Vagina (tissue), 2 donors: ENCODE data around the gene ADAMTSL3.

Source experiments
- POLR2A ChIP-seq, 2 donors: fragments of 450-650 bp; IDR thresholded peaks; one replicate each; pipeline ENCODE4 v1.6.1; 2017; ENCODE audit warnings: antibody characterized with exemption in 2 of 2, mild to moderate bottlenecking in 2 of 2, moderate library complexity in 2 of 2
- POLR2AphosphoS5 ChIP-seq, 2 donors: sonication (generic); formaldehyde crosslinking; IDR thresholded peaks; one replicate each; pipeline ENCODE4 v1.9.0; 2017; ENCODE audit warnings: antibody characterized with exemption in 2 of 2, mild to moderate bottlenecking in 2 of 2, low read depth in 1 of 2; ENCODE audit not compliant: insufficient read depth in 1 of 2
- TF ChIP-seq, protein P1 (sequence below), 3 experiments: fragments of 450-650 bp in 2 of 3; fragments of 200-600 bp in 1 of 3; sonication (generic) in 1 of 3; IDR thresholded peaks; one replicate each; pipeline ENCODE4 v1.5.1; 2017 to 2019; ENCODE audit warnings: antibody characterized with exemption in 3 of 3, mild to moderate bottlenecking in 2 of 3, moderate library complexity in 2 of 3

DNA sequence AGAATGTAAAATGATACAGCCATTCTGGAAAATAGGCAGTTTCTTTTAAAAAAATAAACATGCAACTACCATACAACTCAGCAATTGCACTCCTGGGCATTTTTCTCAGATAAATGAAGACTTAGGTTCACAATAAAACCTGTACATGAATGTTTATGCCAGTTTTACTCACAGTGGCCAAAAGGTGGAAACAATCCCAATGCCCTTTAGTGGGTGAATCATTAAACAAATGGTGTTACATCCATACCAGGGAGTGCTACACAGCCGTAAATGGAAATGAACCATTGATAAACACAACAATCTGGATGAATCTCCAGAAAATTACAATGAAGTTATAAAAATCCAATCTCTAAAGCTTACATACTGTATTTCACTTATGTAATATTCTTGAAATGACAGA, 140.3 kb downstream of the ADAMTSL3 start:
- TF ChIP-seq, protein P1, sequence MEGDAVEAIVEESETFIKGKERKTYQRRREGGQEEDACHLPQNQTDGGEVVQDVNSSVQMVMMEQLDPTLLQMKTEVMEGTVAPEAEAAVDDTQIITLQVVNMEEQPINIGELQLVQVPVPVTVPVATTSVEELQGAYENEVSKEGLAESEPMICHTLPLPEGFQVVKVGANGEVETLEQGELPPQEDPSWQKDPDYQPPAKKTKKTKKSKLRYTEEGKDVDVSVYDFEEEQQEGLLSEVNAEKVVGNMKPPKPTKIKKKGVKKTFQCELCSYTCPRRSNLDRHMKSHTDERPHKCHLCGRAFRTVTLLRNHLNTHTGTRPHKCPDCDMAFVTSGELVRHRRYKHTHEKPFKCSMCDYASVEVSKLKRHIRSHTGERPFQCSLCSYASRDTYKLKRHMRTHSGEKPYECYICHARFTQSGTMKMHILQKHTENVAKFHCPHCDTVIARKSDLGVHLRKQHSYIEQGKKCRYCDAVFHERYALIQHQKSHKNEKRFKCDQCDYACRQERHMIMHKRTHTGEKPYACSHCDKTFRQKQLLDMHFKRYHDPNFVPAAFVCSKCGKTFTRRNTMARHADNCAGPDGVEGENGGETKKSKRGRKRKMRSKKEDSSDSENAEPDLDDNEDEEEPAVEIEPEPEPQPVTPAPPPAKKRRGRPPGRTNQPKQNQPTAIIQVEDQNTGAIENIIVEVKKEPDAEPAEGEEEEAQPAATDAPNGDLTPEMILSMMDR (IDR thresholded peaks at IDR 0.05): no peak
- TF ChIP-seq POLR2A (IDR thresholded peaks at IDR 0.05) (no peak), POLR2AphosphoS5 (IDR thresholded peaks at IDR 0.05; ENCODE audit: insufficient read depth in 1 of 2, low read depth in 1 of 2) (no peak)
